CD14-positive monocyte (primary cell): ENCODE results near the gene ZNF562. TPM values are rescaled to one million over a fixed set of nuclear protein-coding genes. Genes with fewer than 3 reads are reported as not detected.

Source experiments
- DNase-seq, 3 donors: peaks; one replicate each; pipeline ENCODE4 v3.0.0-alpha.2; 2011 to 2022
- H2AFZ ChIP-seq: 2 replicates; pipeline ENCODE4 v1.6.0; 2012; ENCODE audit warnings: mild to moderate bottlenecking, low read depth, low read length, inconsistent platforms; ENCODE audit not compliant: insufficient read depth, poor library complexity, severe bottlenecking
- H3K27ac ChIP-seq, 2 donors: 1 replicate in 1 of 2; 2 replicates in 1 of 2; pipeline ENCODE4 v1.5.1; 2012 to 2013; ENCODE audit warnings: low read length in 2 of 2, control low read depth in 1 of 2, inconsistent platforms in 1 of 2, low read depth in 1 of 2, mild to moderate bottlenecking in 1 of 2
- H3K27me3 ChIP-seq, 2 donors: one replicate each; pipeline versions ENCODE4 v1.6.0 to v1.6.1; 2011 to 2013; ENCODE audit warnings: low read length in 2 of 2; ENCODE audit not compliant: control insufficient read depth in 2 of 2, insufficient read depth in 2 of 2
- H3K36me3 ChIP-seq, 2 donors: replicated peaks in 1 of 2; 1 replicate in 1 of 2; 2 replicates in 1 of 2; pipeline versions ENCODE4 v1.5.1 to v1.6.1; 2012 to 2013; ENCODE audit warnings: low read length in 2 of 2, control low read depth in 1 of 2, inconsistent platforms in 1 of 2, mild to moderate bottlenecking in 1 of 2; ENCODE audit not compliant: insufficient read depth in 2 of 2, control insufficient read depth in 1 of 2
- H3K4me1 ChIP-seq, 2 donors: 1 replicate in 1 of 2; 2 replicates in 1 of 2; pipeline versions ENCODE4 v1.5.1 to v1.6.1; 2012 to 2013; ENCODE audit warnings: low read length in 2 of 2, control low read depth in 1 of 2, inconsistent platforms in 1 of 2, mild to moderate bottlenecking in 1 of 2, moderate library complexity in 1 of 2; ENCODE audit not compliant: insufficient read depth in 2 of 2, control insufficient read depth in 1 of 2
- H3K4me2 ChIP-seq: replicated peaks from 2 replicates; pipeline ENCODE3; 2012; ENCODE audit warnings: low read length, moderate library complexity, mild to moderate bottlenecking; ENCODE audit not compliant: poor library complexity, severe bottlenecking; ENCODE audit errors: extremely low read depth
- H3K4me3 ChIP-seq, 3 experiments: fragments of 200-600 bp in 1 of 3; sonication (generic) in 1 of 3; replicated peaks in 1 of 3; 1 replicate in 2 of 3; 2 replicates in 1 of 3; pipeline ENCODE4 v1.5.1; 2011 to 2013; ENCODE audit warnings: low read length in 3 of 3, mild to moderate bottlenecking in 3 of 3, control low read depth in 2 of 3, low read depth in 2 of 3, inconsistent platforms in 1 of 3, moderate library complexity in 1 of 3
- H3K79me2 ChIP-seq: 2 replicates; pipeline ENCODE4 v1.6.0; 2012; ENCODE audit warnings: mild to moderate bottlenecking, control low read depth, inconsistent platforms, low read length, moderate library complexity; ENCODE audit not compliant: insufficient read depth
- H3K9ac ChIP-seq: 2 replicates; pipeline ENCODE4 v1.6.0; 2017; ENCODE audit warnings: low read length, mild to moderate bottlenecking; ENCODE audit not compliant: insufficient read depth, poor library complexity, severe bottlenecking
- H3K9me3 ChIP-seq, 2 donors: replicated peaks in 1 of 2; 1 replicate in 1 of 2; 2 replicates in 1 of 2; pipeline versions ENCODE4 v1.5.1 to v1.6.1; 2012 to 2013; ENCODE audit warnings: low read length in 2 of 2, control low read depth in 1 of 2; ENCODE audit not compliant: control insufficient read depth in 1 of 2, insufficient read depth in 1 of 2
- H4K20me1 ChIP-seq: 2 replicates; pipeline ENCODE4 v1.6.0; 2012; ENCODE audit warnings: mild to moderate bottlenecking, low read length, control low read depth, moderate library complexity; ENCODE audit not compliant: insufficient read depth
- H3K27ac Mint-ChIP-seq, 7 donors: one replicate each; pipeline ENCODE4 v1.8.0; 2020; ENCODE audit warnings: mild to moderate bottlenecking in 7 of 7, mixed read lengths in 7 of 7, moderate library complexity in 6 of 7, inconsistent platforms in 2 of 7
- H3K27me3 Mint-ChIP-seq, 3 donors: one replicate each; pipeline ENCODE4 v1.8.0; 2021 to 2022; ENCODE audit warnings: low read depth in 3 of 3, mild to moderate bottlenecking in 3 of 3, mixed read lengths in 3 of 3, moderate library complexity in 3 of 3, inconsistent platforms in 1 of 3
- H3K36me3 Mint-ChIP-seq, 2 donors: one replicate each; pipeline ENCODE4 v1.8.0; 2020; ENCODE audit warnings: mixed read lengths in 2 of 2, inconsistent platforms in 1 of 2, mild to moderate bottlenecking in 1 of 2
- H3K4me1 Mint-ChIP-seq: one replicate; pipeline ENCODE4 v1.8.0; 2020; ENCODE audit warnings: mild to moderate bottlenecking, mixed read lengths
- H3K4me3 Mint-ChIP-seq, 2 donors: one replicate each; pipeline ENCODE4 v1.8.0; 2020; ENCODE audit warnings: mild to moderate bottlenecking in 2 of 2, mixed read lengths in 2 of 2, moderate library complexity in 1 of 2
- H3K9me3 Mint-ChIP-seq, 7 donors: one replicate each; pipeline ENCODE4 v1.8.0; 2020 to 2022; ENCODE audit warnings: mixed read lengths in 7 of 7, mild to moderate bottlenecking in 6 of 7, moderate library complexity in 6 of 7, inconsistent platforms in 2 of 7
- WGBS: methylation state at CpG from one replicate; pipeline ENCODE4 v1.1.5; 2013; ENCODE audit warnings: missing lambda C conversion rate; ENCODE audit not compliant: insufficient coverage; 5-methylcytosine and 5-hydroxymethylcytosine counted together
- intact Hi-C, 2 donors: fragments of 100-400 bp; cut with micrococcal nuclease; formaldehyde crosslinking; loops; one replicate each; pipeline versions ENCODE4 v1.15.0 to v1.15.1; 2023
- polyA plus RNA-seq, 3 donors: library from polyadenylated mRNA; depleted of rRNA in 1 of 3; unstranded in 2 of 3; stranded (reverse) in 1 of 3; fragments of 300-500 nt in 2 of 3; fragments of >200 nt in 1 of 3; fragmentation: Illumina TruSeq in 2 of 3; gene quantifications; 1 replicate in 2 of 3; 2 replicates in 1 of 3; pipeline ENCODE4 v1.2.3, GENCODE V29; 2012 to 2021
- TF ChIP-seq, protein P1 (sequence below): fragments of 200-600 bp; IDR thresholded peaks from one replicate; pipeline ENCODE4 v1.8.0; 2022; ENCODE audit warnings: antibody characterized with exemption, mild to moderate bottlenecking

ZNF562 gene
- polyA plus RNA-seq, 3 donors: 3.3 to 7.9 (median 5.1) TPM

DNA sequence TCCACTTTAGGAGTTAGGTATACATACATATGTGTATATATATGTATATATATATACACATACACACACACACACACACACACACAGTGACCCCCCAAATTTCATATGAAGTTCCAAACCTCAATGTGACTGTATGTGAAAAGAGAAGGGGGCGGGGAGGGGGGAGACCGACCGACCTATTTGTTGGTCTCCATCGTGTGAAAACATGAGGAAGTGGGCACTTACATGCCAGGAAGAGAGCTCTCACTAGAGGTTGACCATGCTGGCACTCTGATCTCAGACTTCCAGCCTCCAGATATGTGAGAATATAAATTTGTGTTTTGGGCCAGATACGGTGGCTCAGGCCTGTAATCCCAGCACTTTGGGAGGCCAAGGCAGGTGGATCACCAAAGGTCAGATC is 24.6 kb downstream of the ZNF562 start:
- Histone ChIP-seq H3K27ac (no peak overlapping the region), H3K36me3 (peaks cover 48 to 84% of the 10 kb centered on the region in 2 donors), H3K4me3 (no peak overlapping the region), H3K9me3 (peaks cover 28 to 41% of the 10 kb centered on the region in 2 donors), H3K4me2 (no peak overlapping the region), H3K9ac (no peak overlapping the region), H2AFZ (no peak overlapping the region), H3K79me2 (peaks cover 39% of the 10 kb centered on the region), H3K4me1 (no peaks in the 10 kb centered on the region), H3K27me3 (no peaks in the 10 kb centered on the region), H4K20me1 (peaks cover 13% of the 10 kb centered on the region)
- intact Hi-C loops: no loop called here
- H3K27me3 Mint-ChIP-seq: no peaks in the 10 kb centered on the region
- 75% methylated on average over 4 of the region's 5 CpGs for WGBS
- DNase-seq: no peak
- H3K4me1 Mint-ChIP-seq: no peaks in the 10 kb centered on the region
- H3K9me3 Mint-ChIP-seq: peaks cover 19 to 33% (median 29%) of the 10 kb centered on the region in 7 donors
- no peak overlapping the region for H3K27ac Mint-ChIP-seq
- peaks cover 64 to 84% of the 10 kb centered on the region in 2 donors for H3K36me3 Mint-ChIP-seq
- no peak overlapping the region for H3K4me3 Mint-ChIP-seq
- TF ChIP-seq, protein P1, sequence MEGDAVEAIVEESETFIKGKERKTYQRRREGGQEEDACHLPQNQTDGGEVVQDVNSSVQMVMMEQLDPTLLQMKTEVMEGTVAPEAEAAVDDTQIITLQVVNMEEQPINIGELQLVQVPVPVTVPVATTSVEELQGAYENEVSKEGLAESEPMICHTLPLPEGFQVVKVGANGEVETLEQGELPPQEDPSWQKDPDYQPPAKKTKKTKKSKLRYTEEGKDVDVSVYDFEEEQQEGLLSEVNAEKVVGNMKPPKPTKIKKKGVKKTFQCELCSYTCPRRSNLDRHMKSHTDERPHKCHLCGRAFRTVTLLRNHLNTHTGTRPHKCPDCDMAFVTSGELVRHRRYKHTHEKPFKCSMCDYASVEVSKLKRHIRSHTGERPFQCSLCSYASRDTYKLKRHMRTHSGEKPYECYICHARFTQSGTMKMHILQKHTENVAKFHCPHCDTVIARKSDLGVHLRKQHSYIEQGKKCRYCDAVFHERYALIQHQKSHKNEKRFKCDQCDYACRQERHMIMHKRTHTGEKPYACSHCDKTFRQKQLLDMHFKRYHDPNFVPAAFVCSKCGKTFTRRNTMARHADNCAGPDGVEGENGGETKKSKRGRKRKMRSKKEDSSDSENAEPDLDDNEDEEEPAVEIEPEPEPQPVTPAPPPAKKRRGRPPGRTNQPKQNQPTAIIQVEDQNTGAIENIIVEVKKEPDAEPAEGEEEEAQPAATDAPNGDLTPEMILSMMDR: no peak

DNA sequence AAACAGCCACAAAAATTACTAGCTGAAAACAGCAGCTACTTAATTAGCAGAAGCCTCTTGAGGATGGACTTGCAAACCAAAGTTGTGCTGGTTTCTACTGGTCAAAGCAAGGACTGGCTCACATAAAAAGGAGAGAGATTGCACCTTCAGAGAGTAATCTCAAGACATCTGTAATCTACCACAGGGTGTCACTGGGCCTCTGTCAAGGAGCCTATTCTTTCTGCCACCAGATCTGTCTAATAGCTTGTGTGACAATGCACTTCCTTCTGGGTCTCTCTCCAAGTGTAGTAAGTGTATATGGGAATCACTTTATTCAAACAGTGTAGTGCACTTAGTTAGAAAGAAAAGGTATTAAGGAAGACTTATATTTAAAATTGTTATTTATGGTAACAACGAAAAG is 29.4 kb downstream of the ZNF562 start:
- Mint-ChIP-seq H3K27me3 (no peaks in the 10 kb centered on the region), H3K27ac (peak overlapping the region in 3 of 7 donors; percentile 14 to 38 (median 37)), H3K36me3 (peaks cover 38 to 55% of the 10 kb centered on the region in 2 donors), H3K4me3 (no peak overlapping the region), H3K4me1 (no peaks in the 10 kb centered on the region), H3K9me3 (peaks cover 4 to 15% (median 11%) of the 10 kb centered on the region in 7 donors)
- H4K20me1 ChIP-seq: peaks cover 13% of the 10 kb centered on the region
- TF ChIP-seq, protein P1: no peak
- no peak overlapping the region for H3K4me3 ChIP-seq
- no peaks in the 10 kb centered on the region for H3K27me3 ChIP-seq
- H3K36me3 ChIP-seq: peaks cover 11 to 59% of the 10 kb centered on the region in 2 donors
- no peak overlapping the region for H3K27ac ChIP-seq
- H3K4me2 ChIP-seq: no peak overlapping the region
- no peaks in the 10 kb centered on the region for H3K4me1 ChIP-seq
- WGBS: no CpG with 5 or more reads among the region's 1 CpG
- H2AFZ ChIP-seq: no peak overlapping the region
- peaks cover 10 to 12% of the 10 kb centered on the region in 2 donors for H3K9me3 ChIP-seq
- H3K9ac ChIP-seq: no peak overlapping the region
- DNase-seq: no peak
- intact Hi-C loops: no loop called here
- H3K79me2 ChIP-seq: peaks cover 10% of the 10 kb centered on the region
